ENCODE measurements around the gene TBCD.

- TF ChIP-seq POLR2A (IDR thresholded peaks at IDR 0.05) (no peak), POLR2AphosphoS5 (IDR thresholded peaks at IDR 0.05) (no peak)
- TF ChIP-seq, protein P1, sequence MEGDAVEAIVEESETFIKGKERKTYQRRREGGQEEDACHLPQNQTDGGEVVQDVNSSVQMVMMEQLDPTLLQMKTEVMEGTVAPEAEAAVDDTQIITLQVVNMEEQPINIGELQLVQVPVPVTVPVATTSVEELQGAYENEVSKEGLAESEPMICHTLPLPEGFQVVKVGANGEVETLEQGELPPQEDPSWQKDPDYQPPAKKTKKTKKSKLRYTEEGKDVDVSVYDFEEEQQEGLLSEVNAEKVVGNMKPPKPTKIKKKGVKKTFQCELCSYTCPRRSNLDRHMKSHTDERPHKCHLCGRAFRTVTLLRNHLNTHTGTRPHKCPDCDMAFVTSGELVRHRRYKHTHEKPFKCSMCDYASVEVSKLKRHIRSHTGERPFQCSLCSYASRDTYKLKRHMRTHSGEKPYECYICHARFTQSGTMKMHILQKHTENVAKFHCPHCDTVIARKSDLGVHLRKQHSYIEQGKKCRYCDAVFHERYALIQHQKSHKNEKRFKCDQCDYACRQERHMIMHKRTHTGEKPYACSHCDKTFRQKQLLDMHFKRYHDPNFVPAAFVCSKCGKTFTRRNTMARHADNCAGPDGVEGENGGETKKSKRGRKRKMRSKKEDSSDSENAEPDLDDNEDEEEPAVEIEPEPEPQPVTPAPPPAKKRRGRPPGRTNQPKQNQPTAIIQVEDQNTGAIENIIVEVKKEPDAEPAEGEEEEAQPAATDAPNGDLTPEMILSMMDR (IDR thresholded peaks at IDR 0.05) = no peak
Measured at GRCh38 chr17:82807562-82807961, 55.7 kb downstream of the TBCD start.
